ENCODE results near the gene RBM26. TPM values are rescaled to one million over a fixed set of nuclear protein-coding genes. Genes with fewer than 3 reads are reported as not detected.

The RBM26 gene
- total RNA-seq, 2 donors from 2014 or later = 28.1 to 28.3 TPM

- Histone ChIP-seq H3K9me3 (no peaks in the 10 kb centered on the region), H3K9ac (ENCODE audit: low read depth in 2 of 2, low read length in 2 of 2) (no peak overlapping the region), H3K27ac (no peak overlapping the region), H3K36me3 (no peaks in the 10 kb centered on the region), H3K4me3 (no peak overlapping the region), H3K4me1 (no peaks in the 10 kb centered on the region), H3K27me3 (no peaks in the 10 kb centered on the region)
- intact Hi-C loops (cut with DNase I) = no loop called here
- TF ChIP-seq CTCF (IDR thresholded peaks at IDR 0.05) = no peak
- DNase-seq = no peak
Measured at GRCh38 chr13:79341202-79341601, 64.9 kb downstream of the RBM26 start.

- Histone ChIP-seq H3K4me3 (no peak overlapping the region), H3K4me1 (no peaks in the 10 kb centered on the region), H3K9me3 (no peaks in the 10 kb centered on the region), H3K9ac (ENCODE audit: low read depth in 2 of 2, low read length in 2 of 2) (no peak overlapping the region), H3K27ac (no peak overlapping the region), H3K36me3 (peaks cover 5% of the 10 kb centered on the region), H3K27me3 (no peaks in the 10 kb centered on the region)
- no peak for TF ChIP-seq CTCF (IDR thresholded peaks at IDR 0.05)
- no peak for DNase-seq
- intact Hi-C loops (cut with DNase I) = no loop called here
Measured at GRCh38 chr13:79340490-79340889, 65.6 kb downstream of the RBM26 start.

- Histone ChIP-seq H3K27me3 (no peaks in the 10 kb centered on the region), H3K27ac (no peak overlapping the region), H3K36me3 (peaks cover 6% of the 10 kb centered on the region), H3K9me3 (no peaks in the 10 kb centered on the region), H3K4me3 (no peak overlapping the region), H3K9ac (ENCODE audit: low read depth in 2 of 2, low read length in 2 of 2) (no peak overlapping the region), H3K4me1 (no peaks in the 10 kb centered on the region)
- no peak for DNase-seq
- no peak for TF ChIP-seq CTCF (IDR thresholded peaks at IDR 0.05)
- intact Hi-C loops (cut with DNase I) = no loop called here
Measured at GRCh38 chr13:79338343-79338742, 67.7 kb downstream of the RBM26 start.

- no peak overlapping the region for H3K4me3 ChIP-seq
- H3K9ac ChIP-seq (ENCODE audit: low read depth in 2 of 2, low read length in 2 of 2) = no peak overlapping the region
- no peak for DNase-seq
- intact Hi-C loops (cut with DNase I) = no loop called here
- no peak for TF ChIP-seq CTCF (IDR thresholded peaks at IDR 0.05)
- peaks cover 6% of the 10 kb centered on the region for H3K36me3 ChIP-seq
- H3K9me3 ChIP-seq = no peaks in the 10 kb centered on the region
- H3K27ac ChIP-seq = no peak overlapping the region
- no peaks in the 10 kb centered on the region for H3K27me3 ChIP-seq
- no peaks in the 10 kb centered on the region for H3K4me1 ChIP-seq
Measured at GRCh38 chr13:79336966-79337365, 69.1 kb downstream of the RBM26 start.

- Histone ChIP-seq H3K9me3 (no peaks in the 10 kb centered on the region), H3K9ac (ENCODE audit: low read depth in 2 of 2, low read length in 2 of 2) (no peak overlapping the region), H3K27ac (no peak overlapping the region), H3K36me3 (no peaks in the 10 kb centered on the region), H3K4me1 (no peaks in the 10 kb centered on the region), H3K4me3 (no peak overlapping the region), H3K27me3 (no peaks in the 10 kb centered on the region)
- TF ChIP-seq CTCF (IDR thresholded peaks at IDR 0.05) = no peak
- intact Hi-C loops (cut with DNase I) = no loop called here
- no peak for DNase-seq
Measured at GRCh38 chr13:79328510-79328909, 77.5 kb downstream of the RBM26 start.

GRCh38 chr13:79320433-79320832 lies 85.6 kb downstream of the RBM26 start:
- no peak overlapping the region for H3K9ac ChIP-seq (ENCODE audit: low read depth in 2 of 2, low read length in 2 of 2)
- H3K27me3 ChIP-seq = no peaks in the 10 kb centered on the region
- no peak for TF ChIP-seq CTCF (IDR thresholded peaks at IDR 0.05)
- H3K4me1 ChIP-seq = no peaks in the 10 kb centered on the region
- no peak overlapping the region for H3K4me3 ChIP-seq
- no peaks in the 10 kb centered on the region for H3K9me3 ChIP-seq
- intact Hi-C loops (cut with DNase I) = no loop called here
- H3K36me3 ChIP-seq = no peaks in the 10 kb centered on the region
- no peak overlapping the region for H3K27ac ChIP-seq
- no peak for DNase-seq
